Upper lobe of left lung (tissue), 6 donors: Measurements from ENCODE around the gene COG5. TPM values are rescaled to one million over a fixed set of nuclear protein-coding genes. Genes with fewer than 3 reads are reported as not detected.

Experiments used
- ATAC-seq, 2 donors: fragments of 200-7000 bp; cut with Tn5 transposase; one replicate each; pipeline ENCODE4 v1.9.1; 2022; ENCODE audit warnings: mild to moderate bottlenecking in 2 of 2, moderate library complexity in 2 of 2; ENCODE audit not compliant: low FRiP score in 2 of 2
- DNase-seq, 2 donors: peaks; one replicate each; pipeline ENCODE4 v3.0.0-alpha.2; 2019 to 2020
- H3K27ac ChIP-seq, 4 donors: fragments of 200-600 bp; sonication (generic); one replicate each; pipeline ENCODE4 v1.5.1; 2016 to 2019
- H3K27me3 ChIP-seq, 4 donors: fragments of 200-600 bp; sonication (generic); one replicate each; pipeline ENCODE4 v1.5.1; 2017 to 2019
- H3K36me3 ChIP-seq, 4 donors: fragments of 200-600 bp; sonication (generic); one replicate each; pipeline ENCODE4 v1.5.1; 2016 to 2019
- H3K4me1 ChIP-seq, 4 donors: fragments of 200-600 bp; sonication (generic); one replicate each; pipeline ENCODE4 v1.5.1; 2018 to 2019
- H3K4me3 ChIP-seq, 4 donors: fragments of 200-600 bp; sonication (generic); one replicate each; pipeline ENCODE4 v1.5.1; 2017 to 2019; ENCODE audit warnings: mild to moderate bottlenecking in 2 of 4, moderate library complexity in 1 of 4
- H3K9me3 ChIP-seq, 4 donors: fragments of 200-600 bp; sonication (generic); one replicate each; pipeline ENCODE4 v1.5.1; 2018 to 2019
- EP300 ChIP-seq, 4 donors: sonication (generic); formaldehyde crosslinking; IDR thresholded peaks; one replicate each; pipeline ENCODE4 v1.5.1; 2017; ENCODE audit warnings: antibody characterized with exemption in 4 of 4, control low read depth in 2 of 4
- POLR2A ChIP-seq, 4 donors: fragments of 450-650 bp; IDR thresholded peaks; one replicate each; pipeline ENCODE4 v1.5.1; 2016 to 2017; ENCODE audit warnings: antibody characterized with exemption in 4 of 4, mild to moderate bottlenecking in 2 of 4
- POLR2AphosphoS5 ChIP-seq, 2 donors: sonication (generic); formaldehyde crosslinking; IDR thresholded peaks; one replicate each; pipeline ENCODE4 v1.5.1; 2017; ENCODE audit warnings: antibody characterized with exemption in 2 of 2
- WGBS, 2 donors: methylation state at CpG; one replicate each; pipeline ENCODE4 v1.1.5; 2017 to 2018; 5-methylcytosine and 5-hydroxymethylcytosine counted together
- total RNA-seq, 6 donors: library from RNA; depleted of rRNA in 4 of 6; stranded (reverse); fragments of >200 nt in 4 of 6; gene quantifications; one replicate each; pipeline versions ENCODE4 v1.1.0 to v1.2.1, GENCODE V29; 2016 to 2021
- TF ChIP-seq, protein P1 (sequence below), 6 experiments: fragments of 450-650 bp in 4 of 6; fragments of 200-600 bp in 2 of 6; sonication (generic) in 2 of 6; IDR thresholded peaks; one replicate each; pipeline ENCODE4 v1.5.1; 2016 to 2019; ENCODE audit warnings: antibody characterized with exemption in 6 of 6
- donor health status: DM: no; HTN: no; CAD: no; lungs with moderate emphysema.
- donor health status: DM: no; HTN: yes; CAD: no; lungs with severe emphysema.

Gene COG5
- total RNA-seq, 6 donors from 2014 or later = 31.6 to 88.0 (median 50.5) TPM

DNA sequence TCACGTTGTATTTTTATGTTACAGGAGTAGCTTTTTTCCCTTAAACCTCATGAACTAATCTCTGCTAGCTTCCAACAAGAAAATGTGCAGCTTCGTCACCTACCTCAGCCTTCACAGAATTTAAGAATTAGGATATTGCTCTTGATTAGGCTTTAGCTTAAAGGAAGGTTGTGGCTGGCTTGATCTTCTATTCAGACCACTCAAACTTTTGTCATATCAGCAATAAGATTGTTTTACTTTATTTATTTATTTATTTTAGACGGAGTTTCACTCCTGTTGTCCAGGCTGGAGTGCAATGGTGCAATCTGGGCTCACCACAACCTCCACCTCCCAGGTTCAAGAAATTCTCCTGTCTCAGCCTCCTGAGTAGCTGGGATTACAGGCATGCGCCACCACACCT is 219.4 kb downstream of the COG5 start:
- TF ChIP-seq, protein P1, sequence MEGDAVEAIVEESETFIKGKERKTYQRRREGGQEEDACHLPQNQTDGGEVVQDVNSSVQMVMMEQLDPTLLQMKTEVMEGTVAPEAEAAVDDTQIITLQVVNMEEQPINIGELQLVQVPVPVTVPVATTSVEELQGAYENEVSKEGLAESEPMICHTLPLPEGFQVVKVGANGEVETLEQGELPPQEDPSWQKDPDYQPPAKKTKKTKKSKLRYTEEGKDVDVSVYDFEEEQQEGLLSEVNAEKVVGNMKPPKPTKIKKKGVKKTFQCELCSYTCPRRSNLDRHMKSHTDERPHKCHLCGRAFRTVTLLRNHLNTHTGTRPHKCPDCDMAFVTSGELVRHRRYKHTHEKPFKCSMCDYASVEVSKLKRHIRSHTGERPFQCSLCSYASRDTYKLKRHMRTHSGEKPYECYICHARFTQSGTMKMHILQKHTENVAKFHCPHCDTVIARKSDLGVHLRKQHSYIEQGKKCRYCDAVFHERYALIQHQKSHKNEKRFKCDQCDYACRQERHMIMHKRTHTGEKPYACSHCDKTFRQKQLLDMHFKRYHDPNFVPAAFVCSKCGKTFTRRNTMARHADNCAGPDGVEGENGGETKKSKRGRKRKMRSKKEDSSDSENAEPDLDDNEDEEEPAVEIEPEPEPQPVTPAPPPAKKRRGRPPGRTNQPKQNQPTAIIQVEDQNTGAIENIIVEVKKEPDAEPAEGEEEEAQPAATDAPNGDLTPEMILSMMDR (IDR thresholded peaks at IDR 0.05) = no peak
- no peak for TF ChIP-seq EP300 (IDR thresholded peaks at IDR 0.05)
- no peak for TF ChIP-seq POLR2A (IDR thresholded peaks at IDR 0.05)
- TF ChIP-seq POLR2AphosphoS5 (IDR thresholded peaks at IDR 0.05) = no peak
- H3K4me3 ChIP-seq = no peak overlapping the region
- no peak overlapping the region for H3K27ac ChIP-seq
- H3K9me3 ChIP-seq = peaks cover 0 to 7% (median 0%) of the 10 kb centered on the region in 4 donors
- WGBS, 2 donors = 94 to 98% methylated on average over 4 of the region's 4 CpGs
- no peak for DNase-seq
- H3K36me3 ChIP-seq = no peaks in the 10 kb centered on the region
- ATAC-seq = no peak
- no peaks in the 10 kb centered on the region for H3K4me1 ChIP-seq
- H3K27me3 ChIP-seq = no peaks in the 10 kb centered on the region

DNA sequence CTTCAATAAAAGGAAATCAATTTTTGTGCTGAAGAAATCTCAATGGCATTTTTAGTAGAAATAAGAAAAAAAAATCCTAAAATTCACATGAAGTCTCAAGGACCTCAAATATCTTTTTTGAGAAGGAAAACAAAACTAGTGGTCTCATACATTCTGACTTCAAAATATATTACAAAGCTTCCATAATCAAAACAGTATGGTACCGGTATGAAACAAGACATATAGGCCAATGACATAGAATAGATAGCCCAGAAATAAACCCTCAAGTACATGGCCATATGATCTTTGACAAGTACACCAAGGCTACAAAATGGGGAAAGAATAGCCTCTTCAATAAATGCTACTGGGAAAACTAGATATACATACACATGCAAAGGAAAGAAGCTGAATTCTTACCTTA is 225.6 kb downstream of the COG5 start:
- H3K4me1 ChIP-seq = no peaks in the 10 kb centered on the region
- H3K27me3 ChIP-seq = no peaks in the 10 kb centered on the region
- TF ChIP-seq, protein P1 (IDR thresholded peaks at IDR 0.05) = no peak
- TF ChIP-seq EP300 (IDR thresholded peaks at IDR 0.05) (no peak), POLR2AphosphoS5 (IDR thresholded peaks at IDR 0.05) (no peak), POLR2A (IDR thresholded peaks at IDR 0.05) (no peak)
- no peak for ATAC-seq
- H3K36me3 ChIP-seq = no peaks in the 10 kb centered on the region
- no peak for DNase-seq
- 93 to 97% methylated on average over 1 of the region's 1 CpG for WGBS, 2 donors
- H3K27ac ChIP-seq = no peak overlapping the region
- H3K4me3 ChIP-seq = no peak overlapping the region
- H3K9me3 ChIP-seq = peaks cover 0 to 7% (median 5%) of the 10 kb centered on the region in 4 donors

DNA sequence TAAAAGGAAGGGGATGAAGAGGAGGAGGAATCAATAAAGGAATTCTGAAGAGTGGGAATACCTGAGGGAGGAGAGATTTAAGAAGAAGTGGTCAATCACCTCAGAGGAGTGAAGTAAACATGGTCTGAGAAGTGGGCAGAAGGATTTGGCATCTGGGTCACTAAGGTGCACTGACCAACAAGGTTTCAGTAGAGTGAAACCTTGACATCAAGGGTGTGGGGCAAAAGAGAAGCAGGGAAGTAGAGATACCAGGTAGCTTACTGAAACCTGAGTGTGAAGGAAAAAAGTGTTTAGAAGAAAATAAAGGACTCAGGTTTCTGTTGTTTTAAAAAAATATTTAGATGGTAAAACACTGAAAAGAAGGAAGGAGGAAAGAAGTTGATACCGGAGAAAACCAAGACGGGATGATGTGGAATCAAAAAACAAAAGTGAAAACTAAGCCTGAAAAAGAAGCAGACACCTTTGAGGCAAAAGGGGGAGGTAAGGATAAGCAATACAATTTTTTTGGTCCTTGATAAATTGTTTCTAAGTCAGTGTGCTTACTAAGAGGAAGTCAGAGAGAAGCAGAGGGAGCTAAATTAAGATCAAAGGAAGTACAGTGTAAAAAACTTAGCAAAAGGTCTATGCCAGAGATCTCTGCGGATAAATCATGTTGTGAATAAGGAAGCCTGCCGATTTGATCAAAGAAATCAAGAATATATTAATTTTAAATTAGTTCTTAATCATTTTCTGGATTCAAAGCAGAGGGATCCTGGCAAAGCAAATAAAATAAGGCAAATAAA is 231.0 kb downstream of the COG5 start:
- Histone ChIP-seq H3K4me1 (no peaks in the 10 kb centered on the region), H3K4me3 (no peak overlapping the region), H3K9me3 (no peaks in the 10 kb centered on the region), H3K27ac (no peak overlapping the region), H3K36me3 (no peaks in the 10 kb centered on the region), H3K27me3 (no peaks in the 10 kb centered on the region)
- no peak for ATAC-seq
- TF ChIP-seq POLR2AphosphoS5 (IDR thresholded peaks at IDR 0.05) = no peak
- TF ChIP-seq, protein P1 (IDR thresholded peaks at IDR 0.05) = no peak
- TF ChIP-seq EP300 (IDR thresholded peaks at IDR 0.05) = no peak
- TF ChIP-seq POLR2A (IDR thresholded peaks at IDR 0.05) = no peak
- 43 to 55% methylated on average over 4 of the region's 4 CpGs for WGBS, 2 donors
- DNase-seq = no peak

- H3K36me3 ChIP-seq = no peaks in the 10 kb centered on the region
- TF ChIP-seq POLR2A (IDR thresholded peaks at IDR 0.05) (no peak), POLR2AphosphoS5 (IDR thresholded peaks at IDR 0.05) (no peak), EP300 (IDR thresholded peaks at IDR 0.05) (no peak)
Measured at GRCh38 chr7:107330478-107330877, 233.2 kb downstream of the COG5 start.

GRCh38 chr7:107327986-107328569 is 235.6 kb downstream of the COG5 start:
- DNase-seq (no peak), ATAC-seq (no peak)
- no peak overlapping the region for H3K4me3 ChIP-seq
- peaks cover 0 to 8% (median 0%) of the 10 kb centered on the region in 4 donors for H3K36me3 ChIP-seq
- H3K9me3 ChIP-seq = no peaks in the 10 kb centered on the region
- H3K4me1 ChIP-seq = no peaks in the 10 kb centered on the region
- H3K27ac ChIP-seq = no peak overlapping the region
- TF ChIP-seq POLR2A (IDR thresholded peaks at IDR 0.05) (no peak), POLR2AphosphoS5 (IDR thresholded peaks at IDR 0.05) (no peak), EP300 (IDR thresholded peaks at IDR 0.05) (no peak)
- TF ChIP-seq, protein P1 (IDR thresholded peaks at IDR 0.05) = no peak
- no peaks in the 10 kb centered on the region for H3K27me3 ChIP-seq

More at GRCh38 chr7:107330478-107330877, 233.2 kb downstream of the COG5 start:
- ATAC-seq (no peak), DNase-seq (no peak)
- Histone ChIP-seq H3K9me3 (no peaks in the 10 kb centered on the region), H3K27ac (no peak overlapping the region), H3K4me1 (no peaks in the 10 kb centered on the region), H3K27me3 (no peaks in the 10 kb centered on the region), H3K4me3 (no peak overlapping the region)
